Measurements from ENCODE around the gene DYRK1A.

Gene DYRK1A

GRCh38 chr21:37407719-37408420 lies 41.3 kb downstream of the DYRK1A start:
- peaks cover 4% of the 10 kb centered on the region for H3K4me1 ChIP-seq (ENCODE audit: insufficient read depth, poor library complexity, severe bottlenecking)
- no peaks in the 10 kb centered on the region for H3K9me3 ChIP-seq (ENCODE audit: severe bottlenecking)
- no peak overlapping the region for H3K27ac ChIP-seq (ENCODE audit: poor library complexity, severe bottlenecking)
- ATAC-seq (ENCODE audit: low read depth) (no peak), DNase-seq (ENCODE audit: low spot score) (no peak)
- no peak for TF ChIP-seq CTCF (IDR thresholded peaks at IDR 0.05; ENCODE audit: poor library complexity, severe bottlenecking)
- no peak overlapping the region for H3K4me3 ChIP-seq (ENCODE audit: severe bottlenecking)
- H3K27me3 ChIP-seq (ENCODE audit: insufficient read depth, poor library complexity, severe bottlenecking): no peaks in the 10 kb centered on the region
- H3K36me3 ChIP-seq (ENCODE audit: low read depth): peaks cover 12% of the 10 kb centered on the region

- Histone ChIP-seq H3K9me3 (ENCODE audit: severe bottlenecking) (no peaks in the 10 kb centered on the region), H3K4me3 (ENCODE audit: severe bottlenecking) (no peak overlapping the region), H3K4me1 (ENCODE audit: insufficient read depth, poor library complexity, severe bottlenecking) (peaks cover 4% of the 10 kb centered on the region), H3K27ac (ENCODE audit: poor library complexity, severe bottlenecking) (no peak overlapping the region), H3K36me3 (ENCODE audit: low read depth) (peaks cover 12% of the 10 kb centered on the region), H3K27me3 (ENCODE audit: insufficient read depth, poor library complexity, severe bottlenecking) (no peaks in the 10 kb centered on the region)
- no peak for TF ChIP-seq CTCF (IDR thresholded peaks at IDR 0.05; ENCODE audit: poor library complexity, severe bottlenecking)
- no peak for DNase-seq (ENCODE audit: low spot score)
- no peak for ATAC-seq (ENCODE audit: low read depth)
Measured at GRCh38 chr21:37408464-37409193, 42.1 kb downstream of the DYRK1A start.

- no peaks in the 10 kb centered on the region for H3K9me3 ChIP-seq (ENCODE audit: severe bottlenecking)
- no peak for DNase-seq (ENCODE audit: low spot score)
- H3K27ac ChIP-seq (ENCODE audit: poor library complexity, severe bottlenecking): no peak overlapping the region
- no peak for TF ChIP-seq CTCF (IDR thresholded peaks at IDR 0.05; ENCODE audit: poor library complexity, severe bottlenecking)
- ATAC-seq (ENCODE audit: low read depth): no peak
- H3K4me3 ChIP-seq (ENCODE audit: severe bottlenecking): no peak overlapping the region
- no peaks in the 10 kb centered on the region for H3K27me3 ChIP-seq (ENCODE audit: insufficient read depth, poor library complexity, severe bottlenecking)
- H3K4me1 ChIP-seq (ENCODE audit: insufficient read depth, poor library complexity, severe bottlenecking): peaks cover 6% of the 10 kb centered on the region
- peaks cover 12% of the 10 kb centered on the region for H3K36me3 ChIP-seq (ENCODE audit: low read depth)
Measured at GRCh38 chr21:37410639-37411038, 44.1 kb downstream of the DYRK1A start.

- ATAC-seq (ENCODE audit: low read depth) (no peak), DNase-seq (ENCODE audit: low spot score) (no peak)
- no peaks in the 10 kb centered on the region for H3K9me3 ChIP-seq (ENCODE audit: severe bottlenecking)
- no peak overlapping the region for H3K27ac ChIP-seq (ENCODE audit: poor library complexity, severe bottlenecking)
- peaks cover 12% of the 10 kb centered on the region for H3K36me3 ChIP-seq (ENCODE audit: low read depth)
- H3K4me3 ChIP-seq (ENCODE audit: severe bottlenecking): no peak overlapping the region
- no peaks in the 10 kb centered on the region for H3K27me3 ChIP-seq (ENCODE audit: insufficient read depth, poor library complexity, severe bottlenecking)
- no peak for TF ChIP-seq CTCF (IDR thresholded peaks at IDR 0.05; ENCODE audit: poor library complexity, severe bottlenecking)
- H3K4me1 ChIP-seq (ENCODE audit: insufficient read depth, poor library complexity, severe bottlenecking): peaks cover 9% of the 10 kb centered on the region
Measured at GRCh38 chr21:37412603-37413360, 46.2 kb downstream of the DYRK1A start.

Measured in RWPE2 (cell line).